Measurements from ENCODE around the gene NFILZ. TPM values are rescaled to one million over a fixed set of nuclear protein-coding genes. Genes with fewer than 3 reads are reported as not detected.
"Not testable (repeated sequence)": the region's sequence is repeated elsewhere in the genome, so short reads cannot be mapped to it uniquely, and the experiment has no call there.

Gene NFILZ
- total RNA-seq, 1 experiment from 2014 or later, result not detected

- TF ChIP-seq ELF1 (IDR thresholded peaks at IDR 0.05; ENCODE audit: borderline replicate concordance, low read depth) (no peak), POLR2AphosphoS5 (IDR thresholded peaks at IDR 0.05; ENCODE audit: low read depth, low read length) (no peak), YY1 (IDR thresholded peaks at IDR 0.05; ENCODE audit: extremely low read depth, insufficient replicate concordance, low read depth, low read length) (no peak), SP1 (IDR thresholded peaks at IDR 0.05; ENCODE audit: low read depth) (no peak), ZBTB33 (IDR thresholded peaks at IDR 0.05; ENCODE audit: extremely low read depth, insufficient replicate concordance, low read length) (no peak)
Measured at GRCh38 chr19:8635422-8635821, 5.0 kb downstream of the NFILZ start (continued).

- intact Hi-C loops (cut with micrococcal nuclease); H3K36me3 ChIP-seq (ENCODE audit: control insufficient read depth in 1 of 2, insufficient read depth in 2 of 2, low read length in 2 of 2); CTCF ChIA-PET; DNase-seq (ENCODE audit: low read depth, low spot score); H3K27ac ChIP-seq (ENCODE audit: low read depth, low read length); H3K27me3 ChIP-seq (ENCODE audit: insufficient read depth, low read length); H3K4me1 ChIP-seq (ENCODE audit: control insufficient read depth in 1 of 2, insufficient read depth in 2 of 2, low read length in 2 of 2); H3K79me2 ChIP-seq (ENCODE audit: insufficient read depth, low read length); H3K9me3 ChIP-seq (ENCODE audit: control insufficient read depth in 1 of 2, insufficient read depth in 1 of 2, low read depth in 1 of 2, low read length in 2 of 2); RAD21 ChIA-PET (ENCODE audit: low non-redundant PET in 1 of 2, low total read pairs in 2 of 2, uncharacterized antibody in 2 of 2, unreplicated experiment in 2 of 2); H3K4me3 ChIP-seq (replicated peaks in 1 of 2; ENCODE audit: low read depth in 1 of 2, low read length in 2 of 2); H3K9ac ChIP-seq (ENCODE audit: low read length); ATAC-seq; H3K4me2 ChIP-seq (ENCODE audit: low read length); H2AFZ ChIP-seq (ENCODE audit: low read depth, low read length, poor library complexity, severe bottlenecking); BruUV-seq (replicated peaks); H4K20me1 ChIP-seq (ENCODE audit: insufficient read depth); H3K9me2 ChIP-seq (ENCODE audit: insufficient read depth); POLR2A ChIA-PET: not testable (repeated sequence)
Measured at GRCh38 chr19:8637070-8637469, 6.6 kb downstream of the NFILZ start.

- Histone ChIP-seq H3K4me3 (replicated peaks in 1 of 2; ENCODE audit: low read depth in 1 of 2, low read length in 2 of 2) (no peak overlapping the region), H3K9me3 (ENCODE audit: control insufficient read depth in 1 of 2, insufficient read depth in 1 of 2, low read depth in 1 of 2, low read length in 2 of 2) (no peaks in the 10 kb centered on the region), H3K4me1 (ENCODE audit: control insufficient read depth in 1 of 2, insufficient read depth in 2 of 2, low read length in 2 of 2) (no peaks in the 10 kb centered on the region), H3K36me3 (ENCODE audit: control insufficient read depth in 1 of 2, insufficient read depth in 2 of 2, low read length in 2 of 2) (no peaks in the 10 kb centered on the region), H2AFZ (ENCODE audit: low read depth, low read length, poor library complexity, severe bottlenecking) (no peak overlapping the region), H3K9ac (ENCODE audit: low read length) (no peak overlapping the region), H3K9me2 (ENCODE audit: insufficient read depth) (no peaks in the 10 kb centered on the region), H3K4me2 (ENCODE audit: low read length) (no peak overlapping the region), H3K27me3 (ENCODE audit: insufficient read depth, low read length) (no peaks in the 10 kb centered on the region), H3K27ac (ENCODE audit: low read depth, low read length) (no peak overlapping the region), H3K79me2 (ENCODE audit: insufficient read depth, low read length) (no peaks in the 10 kb centered on the region), H4K20me1 (ENCODE audit: insufficient read depth) (no peaks in the 10 kb centered on the region)
- DNase-seq (ENCODE audit: low read depth, low spot score), result no peak
- ChIA-PET CTCF (no interaction called here), RAD21 (ENCODE audit: low non-redundant PET in 1 of 2, low total read pairs in 2 of 2, uncharacterized antibody in 2 of 2, unreplicated experiment in 2 of 2) (no interaction called here), POLR2A (no interaction called here)
- TF ChIP-seq EZH2phosphoT487 (IDR thresholded peaks at IDR 0.05; ENCODE audit: borderline replicate concordance), result no peak
- TF ChIP-seq TCF7L2 (IDR thresholded peaks at IDR 0.05; ENCODE audit: borderline replicate concordance, extremely low read depth, insufficient read depth, insufficient read length), result no peak
- TF ChIP-seq YY1 (IDR thresholded peaks at IDR 0.05; ENCODE audit: extremely low read depth, insufficient replicate concordance, low read depth, low read length), result no peak
- TF ChIP-seq POLR2A (IDR thresholded peaks at IDR 0.05; ENCODE audit: borderline replicate concordance, extremely low read depth, insufficient read depth, insufficient read length), result no peak
- TF ChIP-seq EGR1 (IDR thresholded peaks at IDR 0.05; ENCODE audit: low read depth), result no peak
- BruUV-seq (replicated peaks), result no TSS peak
- no peak for ATAC-seq
- intact Hi-C loops (cut with micrococcal nuclease), result no loop called here
Measured at GRCh38 chr19:8638078-8638619, 7.7 kb downstream of the NFILZ start.

Measured in HCT116 (cell line).